Umbilical cord (tissue), 2 donors: Measurements from ENCODE around the gene CHMP2A. TPM values are rescaled to one million over a fixed set of nuclear protein-coding genes. Genes with fewer than 3 reads are reported as not detected.
"Not testable (repeated sequence)": the region's sequence is repeated elsewhere in the genome, so short reads cannot be mapped to it uniquely, and the experiment has no call there.

ENCODE experiments used
- DNase-seq: peaks from one replicate; pipeline ENCODE4 v3.0.0-alpha.2; 2015; ENCODE audit warnings: low spot score
- total RNA-seq: library from RNA; depleted of rRNA; stranded (reverse); fragments of >200 nt; gene quantifications from one replicate; pipeline ENCODE4 v1.2.3, GENCODE V29; 2014; ENCODE audit warnings: low replicate concordance; ENCODE audit not compliant: insufficient read depth

Gene CHMP2A
- total RNA-seq, result 92.5 TPM

- DNase-seq, result peak; percentile 98
Observed at GRCh38 chr19:58554494-58555368, at the start of gene CHMP2A. Gene CHMP2A, minus strand, starts transcription at chr19:58555105. Its CDS starts 893 bp downstream, at chr19:58554212.

GRCh38 chr19:58586133-58586765 is 31.3 kb upstream of the CHMP2A start:
- no peak for DNase-seq

- DNase-seq, result no peak
Observed at GRCh38 chr19:58585442-58586132, 30.7 kb upstream of the CHMP2A start.

- no peak for DNase-seq
Observed at GRCh38 chr19:58584498-58585441, 29.9 kb upstream of the CHMP2A start.

DNA sequence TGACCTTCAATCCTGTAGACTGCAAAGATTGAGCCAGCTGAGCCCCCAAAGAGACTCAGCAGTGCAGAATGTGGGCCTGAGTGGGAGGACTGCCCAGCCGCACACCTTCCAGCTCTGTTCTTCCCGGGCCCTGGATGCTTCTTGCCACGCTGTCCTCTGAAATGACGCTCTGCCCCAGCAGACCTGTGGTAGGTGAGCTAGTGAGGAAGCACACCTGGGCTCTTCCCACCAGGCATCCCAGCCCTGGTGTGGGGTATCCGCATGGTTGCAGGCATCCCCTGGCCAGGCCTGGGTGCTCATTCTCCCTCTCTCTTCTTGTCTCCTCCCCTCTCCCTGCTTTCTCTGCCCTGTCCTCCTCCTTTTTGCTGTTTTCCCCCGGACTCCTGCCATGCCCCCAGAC is 28.1 kb upstream of the CHMP2A start:
- no peak for DNase-seq

DNA sequence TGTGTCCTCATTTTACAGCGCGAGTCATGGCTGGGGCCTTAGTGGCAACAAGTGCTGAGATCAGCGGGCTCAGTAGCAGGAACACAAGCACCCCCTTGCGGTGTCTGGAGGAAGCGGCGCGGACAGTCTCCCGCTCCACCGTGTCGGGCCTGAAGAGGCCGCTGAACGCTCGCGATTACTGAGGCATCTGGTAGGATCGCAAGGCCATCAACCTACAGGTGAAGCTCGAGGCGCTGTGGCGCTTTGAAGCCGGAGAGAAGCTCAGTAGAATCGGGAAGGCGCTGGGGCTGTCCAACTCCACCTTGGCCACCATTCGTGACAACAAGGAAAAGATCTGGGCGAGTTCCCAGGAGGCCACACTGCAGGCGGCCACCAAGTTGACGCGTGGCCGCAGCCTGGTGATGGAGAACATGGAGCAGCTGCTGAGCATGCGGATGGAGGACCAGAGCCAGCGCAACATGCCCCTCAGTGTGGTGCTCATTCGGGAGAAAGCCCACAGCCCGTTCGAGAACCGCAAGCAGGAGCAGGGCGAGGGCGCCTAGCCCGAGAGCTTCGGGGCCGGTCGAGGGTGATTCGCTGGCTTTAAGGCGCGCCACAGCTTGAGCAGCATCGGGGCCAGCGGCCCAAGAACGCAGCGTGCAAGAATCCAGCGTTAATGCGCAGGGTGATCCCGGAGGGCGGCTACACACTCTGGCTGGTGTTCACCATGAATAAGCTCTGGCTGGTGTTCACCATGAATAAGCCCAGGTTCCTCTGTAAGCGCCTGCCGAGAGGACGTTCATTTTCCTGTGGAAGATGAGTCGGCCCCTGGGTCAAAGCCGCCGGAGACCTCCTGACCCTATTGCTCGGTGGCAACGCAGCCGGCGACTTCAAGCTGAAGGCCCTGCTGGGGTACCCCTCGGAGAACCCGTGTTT is 26.6 kb upstream of the CHMP2A start:
- DNase-seq, result peak; percentile 81

GRCh38 chr19:58579473-58580142 is 24.7 kb upstream of the CHMP2A start:
- no peak for DNase-seq

GRCh38 chr19:58578012-58578925 is 23.4 kb upstream of the CHMP2A start:
- no peak for DNase-seq

DNA sequence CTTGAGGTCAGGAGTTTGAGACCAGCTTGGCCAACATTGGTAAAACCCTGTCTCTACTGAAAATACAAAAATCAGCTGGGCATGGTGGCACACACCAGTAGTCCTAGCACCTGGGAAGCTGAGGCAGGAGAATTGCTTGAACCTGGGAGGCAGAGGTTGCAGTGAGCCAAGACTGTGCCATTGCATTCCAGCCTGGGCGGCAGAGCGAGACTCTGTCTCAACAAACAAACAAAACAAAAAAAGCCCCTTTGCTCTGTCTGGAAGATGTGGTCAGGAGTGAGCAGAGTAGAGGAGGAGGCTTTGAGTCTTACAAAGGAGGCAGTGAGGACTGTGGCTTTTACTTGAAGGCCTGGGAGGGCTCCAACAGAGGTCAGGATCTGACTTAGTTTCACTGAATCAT is 22.7 kb upstream of the CHMP2A start:
- DNase-seq, result not testable (repeated sequence)

- DNase-seq, result peak; percentile 97
Observed at GRCh38 chr19:58575183-58576041, 20.5 kb upstream of the CHMP2A start.

- DNase-seq, result no peak
Observed at GRCh38 chr19:58573658-58574164, 18.8 kb upstream of the CHMP2A start.

DNA sequence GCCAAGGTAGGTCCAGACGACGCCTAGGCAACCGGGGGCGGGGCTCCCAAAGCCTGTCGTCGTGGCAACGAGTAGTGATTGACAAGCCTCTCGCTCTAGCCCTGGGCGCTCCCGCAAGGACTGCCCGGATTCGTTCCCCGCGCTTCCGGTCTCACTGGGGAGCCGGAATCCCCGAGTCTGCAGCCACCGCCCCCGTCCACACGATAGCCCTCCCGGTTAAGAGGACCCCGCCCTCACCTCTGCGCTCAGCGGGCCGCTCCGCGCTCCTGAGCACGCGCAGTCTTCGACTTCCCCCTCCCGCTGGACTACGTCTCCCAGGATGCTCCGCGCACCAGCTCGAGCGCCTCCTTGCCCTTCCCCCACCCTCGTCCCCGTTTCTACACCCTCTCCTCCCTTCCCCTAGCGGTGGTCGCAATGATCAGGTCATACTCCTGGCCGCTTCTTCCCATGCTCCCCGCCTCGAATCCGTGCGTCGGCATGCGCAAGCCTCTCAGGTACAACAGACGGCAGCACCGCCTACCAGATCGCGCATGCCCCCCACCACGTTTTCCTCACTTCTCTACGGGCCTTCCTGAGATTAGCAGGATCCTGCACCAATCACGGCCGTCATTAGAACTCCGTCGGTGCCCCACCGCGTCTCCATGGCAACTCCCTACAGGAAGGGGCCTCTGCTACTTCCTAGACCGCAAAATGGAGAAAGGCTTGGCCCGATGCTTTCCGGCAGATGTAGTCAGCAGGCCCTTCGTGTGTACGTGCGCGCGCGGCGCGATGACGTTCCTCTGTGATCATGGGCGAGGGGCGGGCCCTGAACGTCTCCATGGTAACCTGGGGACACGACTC is 18.1 kb upstream of the CHMP2A start, which contains the start of gene MZF1:
MZF1 (minus strand) TSS at position 518 of the 840 bp plus-strand sequence. CDS start 1,946 bp downstream, outside the sequence.
- DNase-seq, result peak; percentile 100

DNA sequence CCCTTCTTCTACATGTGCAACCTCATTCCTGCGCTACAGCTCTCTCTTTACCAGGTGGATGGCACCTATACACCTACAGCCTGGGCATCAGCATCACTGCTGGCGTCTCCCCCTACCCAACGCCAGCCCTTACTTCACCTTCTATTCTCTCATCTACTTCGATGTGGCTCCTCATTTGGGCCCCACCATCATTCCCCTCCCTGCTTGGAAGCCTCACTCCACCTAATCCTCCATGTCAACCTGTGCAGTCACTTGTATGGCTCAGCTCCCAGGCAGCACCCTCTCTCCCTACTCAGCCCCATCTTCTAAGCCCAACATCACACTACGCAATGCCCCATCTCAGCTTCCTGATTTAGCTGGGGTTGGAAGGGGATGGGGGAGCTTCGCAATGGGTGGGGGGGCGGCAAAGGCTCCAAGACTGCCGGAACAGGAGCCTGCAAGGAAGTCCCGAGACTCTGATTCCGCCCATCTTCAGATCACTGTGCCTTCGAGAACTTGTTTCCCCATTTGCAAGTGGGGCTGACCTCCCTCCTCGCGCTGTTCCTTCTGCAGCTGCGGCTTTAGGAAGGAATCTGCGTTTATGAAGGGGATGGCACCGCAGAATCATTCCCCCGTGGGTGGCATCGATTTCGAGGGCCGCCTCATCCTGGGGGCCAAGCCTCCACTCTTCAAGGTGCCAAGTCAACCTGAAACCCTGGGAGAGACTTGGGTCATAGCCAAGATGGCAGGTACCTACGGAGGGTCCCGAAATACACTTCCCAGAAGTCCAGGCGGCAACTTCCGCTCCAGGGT is 17.3 kb upstream of the CHMP2A start:
- DNase-seq, result no peak

DNA sequence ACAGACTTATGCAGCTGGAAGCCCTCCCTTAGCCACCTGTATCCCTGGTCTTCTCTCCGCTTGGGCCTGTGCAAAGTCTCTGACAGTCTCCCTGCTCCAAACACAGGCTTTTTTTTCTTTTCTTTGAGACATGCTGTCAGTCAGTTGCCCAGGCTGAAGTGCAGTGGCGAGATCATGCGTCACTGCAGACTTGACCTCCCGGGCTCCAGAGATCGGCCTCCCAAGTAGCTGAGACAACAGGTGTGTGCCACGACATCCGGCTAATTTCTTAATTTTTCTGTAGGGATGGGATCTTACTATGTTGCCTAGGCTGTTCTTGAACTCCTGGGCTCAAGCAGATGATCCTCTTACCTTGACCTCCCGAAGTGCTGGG is 16.7 kb upstream of the CHMP2A start:
- DNase-seq, result no peak
